ELF-1 (cell line): ENCODE results near the gene EDEM3.

Experiments
- DNase-seq: peaks from one replicate; pipeline ENCODE4 v3.0.0-alpha.2; 2016; ENCODE audit warnings: low read depth, low spot score

EDEM3 gene

GRCh38 chr1:184643661-184644060, 111.0 kb downstream of the EDEM3 start:
- no peak for DNase-seq

- DNase-seq = no peak
Measured at GRCh38 chr1:184641894-184642293, 112.8 kb downstream of the EDEM3 start.

- no peak for DNase-seq
Measured at GRCh38 chr1:184640505-184640904, 114.2 kb downstream of the EDEM3 start.
